K562 (cell line): ENCODE measurements around the gene PIK3R6.

Experiments used
- CEBPB ChIP-seq: fragments of 450-650 bp; IDR thresholded peaks from 2 replicates; pipeline ENCODE4 v1.6.1; 2016; ENCODE audit warnings: missing genetic modification characterization, missing compliant biosample characterization
- CEBPG ChIP-seq, 3 experiments: fragments of 200-800 bp in 1 of 3; sonication (Bioruptor generic) in 1 of 3; sonication (generic) in 1 of 3; formaldehyde crosslinking in 1 of 3; IDR thresholded peaks in 2 of 3; conservative IDR thresholded peaks in 1 of 3; 2 replicates each; pipeline versions ENCODE4 v1.6.1 to v1.8.0; 2016 to 2022; ENCODE audit warnings: missing compliant biosample characterization in 2 of 3, missing genetic modification characterization in 2 of 3, mild to moderate bottlenecking in 1 of 3, missing genetic modification reagents in 1 of 3
- MAX ChIP-seq: sonication (generic); formaldehyde crosslinking; IDR thresholded peaks from 2 replicates; pipeline ENCODE4 v1.9.0; 2022; ENCODE audit warnings: mild to moderate bottlenecking, missing genetic modification reagents
- MYC ChIP-seq, 2 experiments: fragments of 250-450 bp in 1 of 2; sonication (Bioruptor Pico) in 1 of 2; IDR thresholded peaks; 2 replicates each; pipeline versions ENCODE4 v1.5.1 to v1.6.1; 2012 to 2021; ENCODE audit warnings: low read depth in 2 of 2, borderline replicate concordance in 1 of 2, improper control_type of control experiment in 1 of 2, low read length in 1 of 2, mild to moderate bottlenecking in 1 of 2, moderate library complexity in 1 of 2
- PHB2 ChIP-seq: fragments of 450-650 bp; IDR thresholded peaks from 2 replicates; pipeline ENCODE4 v1.6.1; 2017; ENCODE audit warnings: low read depth
- RBBP5 ChIP-seq: fragments of 200-600 bp; sonication (generic); IDR thresholded peaks from 2 replicates; pipeline ENCODE4 v1.6.1; 2012; ENCODE audit warnings: borderline replicate concordance, mild to moderate bottlenecking, low read length, control low read depth, inconsistent platforms; ENCODE audit not compliant: insufficient read depth, poor library complexity, severe bottlenecking
- ZBTB11 ChIP-seq, 3 experiments: fragments of 200-800 bp in 1 of 3; fragments of 250-450 bp in 1 of 3; fragments of 450-650 bp in 1 of 3; sonication (Bioruptor Pico) in 1 of 3; sonication (Bioruptor generic) in 1 of 3; formaldehyde crosslinking in 1 of 3; IDR thresholded peaks; 2 replicates each; pipeline versions ENCODE4 v1.6.1 to v1.8.0; 2016 to 2022; ENCODE audit warnings: mild to moderate bottlenecking in 2 of 3, missing genetic modification characterization in 2 of 3, missing compliant biosample characterization in 1 of 3, moderate library complexity in 1 of 3
- ZHX1 ChIP-seq: fragments of 150-350 bp; conservative IDR thresholded peaks from 2 replicates; pipeline ENCODE4 v1.6.1; 2014; ENCODE audit warnings: low read length
- ZNF785 ChIP-seq: fragments of 250-450 bp; sonication (Bioruptor Pico); IDR thresholded peaks from 2 replicates; pipeline ENCODE4 v1.4.0; 2020; ENCODE audit warnings: mild to moderate bottlenecking

- TF ChIP-seq MAX (no peak), CEBPG (CRISPR knock-in tag; IDR thresholded peaks at IDR 0.05) (no peak), CEBPG (tag; conservative IDR thresholded peaks at IDR 0.05 in 1 of 2, IDR thresholded peaks at IDR 0.05 in 1 of 2) (no peak), ZHX1 (no peak), ZBTB11 (CRISPR knock-in tag; IDR thresholded peaks at IDR 0.05) (no peak), RBBP5 (no peak), CEBPB (no peak), MYC (IDR thresholded peaks at IDR 0.05; ENCODE audit: low read depth, low read length) (no peak), MYC (CRISPR knock-in tag; IDR thresholded peaks at IDR 0.05; ENCODE audit: borderline replicate concordance, low read depth) (no peak), ZNF785 (CRISPR knock-in tag) (no peak), PHB2 (no peak)
These were observed 46.4 kb upstream of the PIK3R6 start for GRCh38 chr17:8913879-8914278.
